Stimulated activated CD8-positive, alpha-beta memory T cell treated with anti-CD3 and anti-CD28 coated beads, Interleukin-7, amount 100 ng/mL, for 1 hour (primary cell): ENCODE data around the gene BMP8B.
A peak's percentile ranks its signal among the peaks of the same experiment; 100 is the strongest.
"Not testable (repeated sequence)": the region's sequence is repeated elsewhere in the genome, so short reads cannot be mapped to it uniquely, and the experiment has no call there.

Experiments used
- DNase-seq, 2 donors: peaks; one replicate each; pipeline ENCODE4 v3.0.0-alpha.2; 2020; ENCODE audit warnings: low read depth in 2 of 2

The BMP8B gene

GRCh38 chr1:39788758-39789570 is at the start of gene BMP8B:
BMP8B (minus strand) TSS chr1:39788865; CDS start chr1:39788485, 380 bp downstream.
- peak in 1 of 2 donors; percentile 20 for DNase-seq

- DNase-seq = no peak
Measured at GRCh38 chr1:39836595-39837110, 48.0 kb upstream of the BMP8B start.

- no peak for DNase-seq
Measured at GRCh38 chr1:39835935-39836594, 47.4 kb upstream of the BMP8B start.

- DNase-seq = no peak
Measured at GRCh38 chr1:39835110-39835509, 46.4 kb upstream of the BMP8B start.

GRCh38 chr1:39833621-39834385 is 45.1 kb upstream of the BMP8B start:
- DNase-seq = no peak

GRCh38 chr1:39833121-39833520 is 44.5 kb upstream of the BMP8B start:
- DNase-seq = no peak

- DNase-seq = no peak
Measured at GRCh38 chr1:39832294-39832693, 43.6 kb upstream of the BMP8B start.

GRCh38 chr1:39829791-39830533 is 41.3 kb upstream of the BMP8B start:
- DNase-seq = no peak

- no peak for DNase-seq
Measured at GRCh38 chr1:39828734-39829133, 40.1 kb upstream of the BMP8B start.

- DNase-seq = not testable (repeated sequence)
Measured at GRCh38 chr1:39828255-39828654, 39.6 kb upstream of the BMP8B start.

GRCh38 chr1:39827201-39827600 is 38.5 kb upstream of the BMP8B start:
- DNase-seq = no peak

GRCh38 chr1:39826583-39826982 is 37.9 kb upstream of the BMP8B start:
- no peak for DNase-seq

GRCh38 chr1:39825432-39825941 is 36.8 kb upstream of the BMP8B start:
- DNase-seq = no peak

GRCh38 chr1:39823450-39823849 is 34.8 kb upstream of the BMP8B start:
- DNase-seq = not testable (repeated sequence)

GRCh38 chr1:39822146-39822545 is 33.5 kb upstream of the BMP8B start:
- DNase-seq = no peak

GRCh38 chr1:39819091-39819812 is 30.6 kb upstream of the BMP8B start:
- no peak for DNase-seq

- no peak for DNase-seq
Measured at GRCh38 chr1:39818482-39818881, 29.8 kb upstream of the BMP8B start.

GRCh38 chr1:39817091-39817932 is 28.6 kb upstream of the BMP8B start:
- DNase-seq = peak; percentile 14 to 23

GRCh38 chr1:39816415-39817090 is 27.9 kb upstream of the BMP8B start:
- peak in 1 of 2 donors; percentile 30 for DNase-seq
